H9 (cell line): ENCODE data around the gene NECAB2. TPM values are rescaled to one million over a fixed set of nuclear protein-coding genes. Genes with fewer than 3 reads are reported as not detected.

Source experiments
- DNase-seq: peaks from one replicate; pipeline ENCODE4 v3.0.0-alpha.2; 2017
- H2AFZ ChIP-seq: one replicate; pipeline ENCODE4 v1.6.1; 2013; ENCODE audit warnings: mild to moderate bottlenecking, low read length, control low read depth, moderate library complexity
- H2AK5ac ChIP-seq: 2 replicates; pipeline ENCODE4 v1.6.1; 2013; ENCODE audit warnings: low read length, control low read depth, mixed read lengths; ENCODE audit not compliant: insufficient read length
- H2BK120ac ChIP-seq: one replicate; pipeline ENCODE4 v1.6.1; 2013; ENCODE audit warnings: low read depth, mild to moderate bottlenecking, low read length, control low read depth, inconsistent platforms; ENCODE audit not compliant: poor library complexity, severe bottlenecking
- H2BK12ac ChIP-seq: 2 replicates; pipeline ENCODE4 v1.6.1; 2013; ENCODE audit warnings: low read length, control low read depth, mixed read lengths, low read depth; ENCODE audit not compliant: insufficient read length
- H2BK15ac ChIP-seq: 2 replicates; pipeline ENCODE4 v1.6.1; 2013; ENCODE audit warnings: low read depth, low read length, control low read depth
- H2BK20ac ChIP-seq: one replicate; pipeline ENCODE4 v1.6.1; 2013; ENCODE audit warnings: low read depth, mild to moderate bottlenecking, low read length, control low read depth, inconsistent platforms; ENCODE audit not compliant: poor library complexity, severe bottlenecking
- H2BK5ac ChIP-seq: 2 replicates; pipeline ENCODE4 v1.6.1; 2013; ENCODE audit warnings: low read length, control low read depth, mixed read lengths; ENCODE audit not compliant: insufficient read length
- H3K14ac ChIP-seq: 2 replicates; pipeline ENCODE4 v1.6.1; 2013; ENCODE audit warnings: low read length, control low read depth; ENCODE audit not compliant: insufficient read depth
- H3K18ac ChIP-seq: 2 replicates; pipeline ENCODE4 v1.6.1; 2013; ENCODE audit warnings: low read depth, mild to moderate bottlenecking, mixed read lengths, low read length, control low read depth; ENCODE audit not compliant: insufficient read length
- H3K23ac ChIP-seq: 2 replicates; pipeline ENCODE4 v1.6.1; 2013; ENCODE audit warnings: low read length, control low read depth, mixed read lengths, low read depth; ENCODE audit not compliant: insufficient read length
- H3K23me2 ChIP-seq: 2 replicates; pipeline ENCODE4 v1.6.1; 2013; ENCODE audit warnings: low read depth, mild to moderate bottlenecking, mixed read lengths, low read length, control low read depth; ENCODE audit not compliant: insufficient read length, poor library complexity, severe bottlenecking
- H3K27ac ChIP-seq: 2 replicates; pipeline ENCODE4 v1.5.1; 2013; ENCODE audit warnings: low read length, control low read depth, mixed read lengths, low read depth; ENCODE audit not compliant: insufficient read length
- H3K27me3 ChIP-seq: 2 replicates; pipeline ENCODE4 v1.6.1; 2013; ENCODE audit warnings: low read length, control low read depth, inconsistent platforms; ENCODE audit not compliant: insufficient read depth
- H3K4ac ChIP-seq: 2 replicates; pipeline ENCODE4 v1.6.1; 2013; ENCODE audit warnings: low read depth, mild to moderate bottlenecking, control low read depth, inconsistent platforms, low read length, moderate library complexity
- H3K4me1 ChIP-seq: 2 replicates; pipeline ENCODE4 v1.6.1; 2013; ENCODE audit warnings: low read length, control low read depth, inconsistent platforms; ENCODE audit not compliant: insufficient read depth
- H3K4me2 ChIP-seq: 2 replicates; pipeline ENCODE4 v1.6.1; 2013; ENCODE audit warnings: low read length, control low read depth, mixed read lengths; ENCODE audit not compliant: insufficient read length, insufficient read depth
- H3K56ac ChIP-seq: 2 replicates; pipeline ENCODE4 v1.6.1; 2013; ENCODE audit warnings: low read depth, mild to moderate bottlenecking, mixed read lengths, low read length, control low read depth; ENCODE audit not compliant: insufficient read length
- H3K79me1 ChIP-seq: 2 replicates; pipeline ENCODE4 v1.6.1; 2013; ENCODE audit warnings: low read depth, mild to moderate bottlenecking, moderate library complexity, low read length, control low read depth, inconsistent platforms; ENCODE audit not compliant: insufficient read depth, poor library complexity, severe bottlenecking
- H3K79me2 ChIP-seq: 2 replicates; pipeline ENCODE4 v1.6.1; 2013; ENCODE audit warnings: low read length, control low read depth, inconsistent platforms; ENCODE audit not compliant: insufficient read depth
- H3K9ac ChIP-seq: 2 replicates; pipeline ENCODE4 v1.6.1; 2013; ENCODE audit warnings: low read length, control low read depth, mixed read lengths; ENCODE audit not compliant: insufficient read length; ENCODE audit errors: extremely low read depth
- H3K9me3 ChIP-seq: one replicate; pipeline ENCODE4 v1.6.1; 2013; ENCODE audit warnings: low read depth, low read length, inconsistent platforms; ENCODE audit not compliant: control insufficient read depth
- H3T11ph ChIP-seq: one replicate; pipeline ENCODE4 v1.6.1; 2013; ENCODE audit warnings: mild to moderate bottlenecking, low read length, control low read depth, inconsistent platforms
- H4K20me1 ChIP-seq: one replicate; pipeline ENCODE4 v1.6.1; 2013; ENCODE audit not compliant: control insufficient read depth, insufficient read length, insufficient read depth
- H4K5ac ChIP-seq: 2 replicates; pipeline ENCODE4 v1.6.1; 2013; ENCODE audit warnings: low read depth, mild to moderate bottlenecking, mixed read lengths, low read length, control low read depth; ENCODE audit not compliant: insufficient read length
- H4K8ac ChIP-seq: replicated peaks from 2 replicates; pipeline ENCODE4 v1.6.1; 2013; ENCODE audit warnings: low read length, control low read depth, mixed read lengths, low read depth; ENCODE audit not compliant: insufficient read length
- H4K91ac ChIP-seq: 2 replicates; pipeline ENCODE4 v1.6.1; 2013; ENCODE audit warnings: low read depth, mild to moderate bottlenecking, moderate library complexity, mixed read lengths, low read length, control low read depth; ENCODE audit not compliant: insufficient read length
- H3K27ac Mint-ChIP-seq, 3 experiments: 2 replicates in 2 of 3; 3 replicates in 1 of 3; pipeline ENCODE4 v1.8.0; 2020 to 2021; ENCODE audit warnings: mixed read lengths in 3 of 3, mild to moderate bottlenecking in 1 of 3, moderate library complexity in 1 of 3
- H3K27me3 Mint-ChIP-seq: 2 replicates; pipeline ENCODE4 v1.8.0; 2021; ENCODE audit warnings: low read depth, mild to moderate bottlenecking, moderate library complexity, mixed read lengths
- H3K36me3 Mint-ChIP-seq, 3 experiments: 2 replicates in 2 of 3; 3 replicates in 1 of 3; pipeline ENCODE4 v1.8.0; 2020 to 2021; ENCODE audit warnings: low read depth in 3 of 3, mixed read lengths in 3 of 3; ENCODE audit not compliant: insufficient read depth in 1 of 3
- H3K4me1 Mint-ChIP-seq, 2 experiments: 2 replicates each; pipeline ENCODE4 v1.8.0; 2020; ENCODE audit warnings: mixed read lengths in 2 of 2
- H3K4me3 Mint-ChIP-seq, 2 experiments: 2 replicates in 1 of 2; 3 replicates in 1 of 2; pipeline ENCODE4 v1.8.0; 2020 to 2021; ENCODE audit warnings: mild to moderate bottlenecking in 2 of 2, mixed read lengths in 2 of 2, moderate library complexity in 1 of 2
- H3K9me3 Mint-ChIP-seq, 2 experiments: 2 replicates in 1 of 2; 3 replicates in 1 of 2; pipeline ENCODE4 v1.8.0; 2020; ENCODE audit warnings: mild to moderate bottlenecking in 2 of 2, mixed read lengths in 2 of 2, moderate library complexity in 1 of 2
- WGBS: extraction: QIAGEN DNeasy Blood & Tissue Kit; methylation state at CpG from one replicate; pipeline ENCODE4 v1.1.7; 2013; ENCODE audit warnings: missing lambda C conversion rate, low lambda C conversion rate, mixed read lengths; ENCODE audit not compliant: insufficient read length; ENCODE audit errors: extremely low coverage; 5-methylcytosine and 5-hydroxymethylcytosine counted together
- total RNA-seq: library from RNA; stranded (reverse); gene quantifications from 2 replicates; pipeline ENCODE4 v1.2.1, GENCODE V29; 2021
- TF ChIP-seq, protein P1 (sequence below): fragments of 200-600 bp; sonication (generic); conservative IDR thresholded peaks from 3 replicates; pipeline ENCODE4 v1.8.0; 2021; ENCODE audit warnings: antibody characterized with exemption, mild to moderate bottlenecking

NECAB2 gene
- total RNA-seq, 1 experiment from 2014 or later, result 12.6 TPM

DNA sequence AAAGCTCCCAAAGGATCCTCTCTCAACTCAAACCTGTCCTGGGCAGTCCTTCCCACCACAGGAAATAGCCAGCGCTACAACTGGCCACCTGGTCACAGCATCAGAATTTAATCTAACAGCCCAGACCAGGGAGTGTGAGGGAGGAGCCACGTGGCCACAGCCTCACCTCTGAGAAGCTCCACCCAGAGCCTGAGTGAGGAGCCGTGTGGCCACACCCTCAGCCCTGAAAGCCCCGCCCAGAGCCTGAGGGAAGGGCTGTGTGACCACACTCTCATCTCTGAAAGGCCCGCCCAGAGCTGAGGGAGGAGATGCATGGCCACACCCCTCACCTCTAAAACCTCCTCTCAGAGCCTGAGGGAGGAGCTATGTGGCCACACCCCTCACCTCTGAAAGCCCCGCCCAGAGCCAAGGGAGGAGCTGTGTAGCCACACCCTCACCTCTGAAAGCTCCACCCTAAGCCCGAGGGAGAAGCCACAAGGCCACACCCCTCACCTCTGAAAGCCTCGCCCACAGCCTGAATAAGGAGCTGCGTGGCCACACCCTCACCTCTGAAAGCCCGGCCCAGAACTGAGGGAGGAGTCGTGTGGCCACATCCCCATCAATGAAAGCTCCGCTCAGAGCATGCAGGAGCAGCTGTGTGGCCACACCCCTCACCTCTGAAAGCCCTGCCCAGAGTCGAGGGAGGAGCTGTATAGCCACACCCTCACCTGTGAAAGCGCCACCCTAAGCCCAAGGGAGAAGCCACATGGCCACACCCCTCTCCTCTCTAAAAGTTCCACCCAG is 45.9 kb downstream of the NECAB2 start:
- H3K27me3 Mint-ChIP-seq, result peaks cover 19% of the 10 kb centered on the region
- no peak overlapping the region for H4K8ac ChIP-seq
- H3K79me2 ChIP-seq, result no peaks in the 10 kb centered on the region
- H3T11ph ChIP-seq, result no peak overlapping the region
- no peak overlapping the region for H2BK120ac ChIP-seq
- H3K18ac ChIP-seq, result no peak overlapping the region
- H2BK5ac ChIP-seq, result no peak overlapping the region
- H3K27ac ChIP-seq, result no peak overlapping the region
- H4K5ac ChIP-seq, result no peak overlapping the region
- no peak overlapping the region for H2AFZ ChIP-seq
- no peak overlapping the region for H3K56ac ChIP-seq
- H3K36me3 Mint-ChIP-seq, result no peaks in the 10 kb centered on the region; a peak in 2 of 7 replicates
- H2BK12ac ChIP-seq, result no peak overlapping the region
- H3K4me1 Mint-ChIP-seq, result peaks cover 8 to 17% of the 10 kb centered on the region in 2 experiments
- peak; percentile 99 for DNase-seq
- no peak overlapping the region for H2BK20ac ChIP-seq
- no peak overlapping the region for H2BK15ac ChIP-seq
- no peaks in the 10 kb centered on the region for H3K27me3 ChIP-seq
- no peaks in the 10 kb centered on the region for H3K9me3 ChIP-seq
- H4K91ac ChIP-seq, result no peak overlapping the region
- peaks cover 6% of the 10 kb centered on the region in 2 experiments for H3K9me3 Mint-ChIP-seq
- no peaks in the 10 kb centered on the region for H3K23me2 ChIP-seq
- no peak overlapping the region for H3K9ac ChIP-seq
- no peak overlapping the region for H3K4ac ChIP-seq
- no peaks in the 10 kb centered on the region for H4K20me1 ChIP-seq
- H3K23ac ChIP-seq, result no peak overlapping the region
- no peak overlapping the region for H3K14ac ChIP-seq
- no peak overlapping the region for H3K4me2 ChIP-seq
- H3K79me1 ChIP-seq, result no peaks in the 10 kb centered on the region
- TF ChIP-seq, protein P1, sequence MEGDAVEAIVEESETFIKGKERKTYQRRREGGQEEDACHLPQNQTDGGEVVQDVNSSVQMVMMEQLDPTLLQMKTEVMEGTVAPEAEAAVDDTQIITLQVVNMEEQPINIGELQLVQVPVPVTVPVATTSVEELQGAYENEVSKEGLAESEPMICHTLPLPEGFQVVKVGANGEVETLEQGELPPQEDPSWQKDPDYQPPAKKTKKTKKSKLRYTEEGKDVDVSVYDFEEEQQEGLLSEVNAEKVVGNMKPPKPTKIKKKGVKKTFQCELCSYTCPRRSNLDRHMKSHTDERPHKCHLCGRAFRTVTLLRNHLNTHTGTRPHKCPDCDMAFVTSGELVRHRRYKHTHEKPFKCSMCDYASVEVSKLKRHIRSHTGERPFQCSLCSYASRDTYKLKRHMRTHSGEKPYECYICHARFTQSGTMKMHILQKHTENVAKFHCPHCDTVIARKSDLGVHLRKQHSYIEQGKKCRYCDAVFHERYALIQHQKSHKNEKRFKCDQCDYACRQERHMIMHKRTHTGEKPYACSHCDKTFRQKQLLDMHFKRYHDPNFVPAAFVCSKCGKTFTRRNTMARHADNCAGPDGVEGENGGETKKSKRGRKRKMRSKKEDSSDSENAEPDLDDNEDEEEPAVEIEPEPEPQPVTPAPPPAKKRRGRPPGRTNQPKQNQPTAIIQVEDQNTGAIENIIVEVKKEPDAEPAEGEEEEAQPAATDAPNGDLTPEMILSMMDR, result no peak
- H2AK5ac ChIP-seq, result no peak overlapping the region
- WGBS, result no CpG with 5 or more reads among the region's 14 CpGs
- H3K4me1 ChIP-seq, result no peaks in the 10 kb centered on the region
- H3K27ac Mint-ChIP-seq, result peak overlapping the region in 2 of 3 experiments; percentile 47 to 53; a peak in 2 of 7 replicates
- peak overlapping the region; percentile 36 to 63 for H3K4me3 Mint-ChIP-seq
